ENCODE data around the gene ZNF333. TPM values are rescaled to one million over a fixed set of nuclear protein-coding genes. Genes with fewer than 3 reads are reported as not detected.

Gene ZNF333
- total and polyA plus RNA-seq, 2 of the 4 experiments (the other 2 are of a cell fraction), result 9.8 to 15.1 TPM

DNA sequence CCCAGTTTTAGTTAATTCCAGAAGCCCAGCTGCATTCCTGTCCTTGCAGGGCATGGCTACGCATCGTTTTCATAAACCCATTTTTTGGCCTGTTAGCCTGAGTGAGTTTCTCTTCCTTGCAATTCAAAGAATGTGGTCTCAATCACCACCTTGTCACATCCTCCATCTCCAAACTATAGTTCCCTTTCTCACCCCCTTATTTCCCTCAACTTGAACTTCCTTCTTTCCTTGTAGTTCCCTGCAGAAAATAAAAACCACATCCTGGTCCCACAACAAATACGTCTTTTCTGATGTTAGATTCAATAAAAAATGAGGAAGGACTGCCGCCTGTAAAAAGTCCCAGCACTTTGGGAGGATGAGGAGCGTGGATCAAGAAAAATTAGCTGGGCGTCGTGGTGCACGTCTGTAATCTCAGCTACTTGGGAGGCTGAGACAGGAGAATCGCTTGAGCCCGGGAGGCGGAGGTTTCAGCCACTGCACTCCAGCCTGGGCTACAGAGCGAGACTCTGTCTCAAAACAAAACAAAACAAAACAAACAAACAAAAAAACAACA is 28.4 kb upstream of the ZNF333 start:
- intact Hi-C loops (cut with micrococcal nuclease), result no loop called here
- no peak overlapping the region for H2BK20ac ChIP-seq (ENCODE audit: low read depth, low read length)
- no peaks in the 10 kb centered on the region for H3K4me1 ChIP-seq (ENCODE audit: control insufficient read depth, insufficient read depth, low read length)
- no peaks in the 10 kb centered on the region for H3K27me3 ChIP-seq (ENCODE audit: control insufficient read depth, insufficient read depth, low read length)
- H4K20me1 ChIP-seq (ENCODE audit: insufficient read depth, low read length), result no peaks in the 10 kb centered on the region
- H3K9me3 ChIP-seq (ENCODE audit: control insufficient read depth, insufficient read depth, low read length), result no peaks in the 10 kb centered on the region
- no peak overlapping the region for H3K4me2 ChIP-seq (ENCODE audit: low read depth, low read length)
- H3K23ac ChIP-seq (ENCODE audit: low read depth, low read length), result no peak overlapping the region
- TF ChIP-seq MXI1 (IDR thresholded peaks at IDR 0.05; ENCODE audit: borderline replicate concordance, low read depth, low read length) (no peak), MAZ (IDR thresholded peaks at IDR 0.05; ENCODE audit: borderline replicate concordance, low read depth, low read length) (no peak), POLR2A (IDR thresholded peaks at IDR 0.05; ENCODE audit: low read depth, low read length) (no peak), CEBPB (IDR thresholded peaks at IDR 0.05; ENCODE audit: low read depth, low read length) (no peak)
- TF ChIP-seq, protein P1, sequence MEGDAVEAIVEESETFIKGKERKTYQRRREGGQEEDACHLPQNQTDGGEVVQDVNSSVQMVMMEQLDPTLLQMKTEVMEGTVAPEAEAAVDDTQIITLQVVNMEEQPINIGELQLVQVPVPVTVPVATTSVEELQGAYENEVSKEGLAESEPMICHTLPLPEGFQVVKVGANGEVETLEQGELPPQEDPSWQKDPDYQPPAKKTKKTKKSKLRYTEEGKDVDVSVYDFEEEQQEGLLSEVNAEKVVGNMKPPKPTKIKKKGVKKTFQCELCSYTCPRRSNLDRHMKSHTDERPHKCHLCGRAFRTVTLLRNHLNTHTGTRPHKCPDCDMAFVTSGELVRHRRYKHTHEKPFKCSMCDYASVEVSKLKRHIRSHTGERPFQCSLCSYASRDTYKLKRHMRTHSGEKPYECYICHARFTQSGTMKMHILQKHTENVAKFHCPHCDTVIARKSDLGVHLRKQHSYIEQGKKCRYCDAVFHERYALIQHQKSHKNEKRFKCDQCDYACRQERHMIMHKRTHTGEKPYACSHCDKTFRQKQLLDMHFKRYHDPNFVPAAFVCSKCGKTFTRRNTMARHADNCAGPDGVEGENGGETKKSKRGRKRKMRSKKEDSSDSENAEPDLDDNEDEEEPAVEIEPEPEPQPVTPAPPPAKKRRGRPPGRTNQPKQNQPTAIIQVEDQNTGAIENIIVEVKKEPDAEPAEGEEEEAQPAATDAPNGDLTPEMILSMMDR (conservative IDR thresholded peaks at IDR 0.05; ENCODE audit: low read depth, low read length), result no peak
- BruUV-seq (replicated peaks), result no TSS peak
- H2BK5ac ChIP-seq (ENCODE audit: low read depth, low read length, poor library complexity, severe bottlenecking), result no peak overlapping the region
- H3K79me1 ChIP-seq (ENCODE audit: low read depth in 1 of 2, low read length in 2 of 2), result no peaks in the 10 kb centered on the region
- H3K56ac ChIP-seq (ENCODE audit: extremely low read depth, insufficient read depth, low read length), result no peak overlapping the region
- ChIA-PET POLR2A (ENCODE audit: unreplicated experiment) (no interaction called here), CTCF (no interaction called here)
- no peak overlapping the region for H2BK15ac ChIP-seq (ENCODE audit: low read depth, low read length)
- no peak overlapping the region for H4K8ac ChIP-seq (ENCODE audit: low read depth in 2 of 2, low read length in 2 of 2)
- dilution Hi-C loops (cut with HindIII; ENCODE audit: low sequenced_read_pairs, unreplicated experiment), result no loop called here
- no peak overlapping the region for H3K9ac ChIP-seq (ENCODE audit: low read depth, low read length)
- no peak overlapping the region for H3K27ac ChIP-seq (ENCODE audit: insufficient read depth, low read length)
- no CpG with 5 or more reads among the region's 12 CpGs for WGBS, 2 experiments (ENCODE audit: extremely low coverage in 2 of 2, insufficient read length in 1 of 2)
- H3K18ac ChIP-seq (ENCODE audit: low read depth, low read length), result no peak overlapping the region
- no peak overlapping the region for H4K5ac ChIP-seq (ENCODE audit: low read depth, low read length)
- DNase-seq (no peak), ATAC-seq (ENCODE audit: low read depth) (no peak)
- H3K9me1 ChIP-seq (ENCODE audit: insufficient read depth, low read length), result no peaks in the 10 kb centered on the region
- no peak overlapping the region for H3K4me3 ChIP-seq (ENCODE audit: insufficient read depth, low read depth, low read length)
- in situ Hi-C loops (cut with MboI; ENCODE audit: low sequenced_read_pairs), result no loop called here
- H3K14ac ChIP-seq (replicated peaks; ENCODE audit: low read depth, low read length), result no peak overlapping the region
- H2AK9ac ChIP-seq (replicated peaks; ENCODE audit: low read depth, low read length, poor library complexity), result no peak overlapping the region
- no peak overlapping the region for H2BK120ac ChIP-seq (ENCODE audit: low read depth, low read length)
- no peak overlapping the region for H2AFZ ChIP-seq (replicated peaks; ENCODE audit: low read length, poor library complexity)
- H3K36me3 ChIP-seq (ENCODE audit: control insufficient read depth, insufficient read depth, low read length), result no peaks in the 10 kb centered on the region
- H4K91ac ChIP-seq (ENCODE audit: insufficient read depth, low read depth, low read length), result no peak overlapping the region
- no peak overlapping the region for H2AK5ac ChIP-seq (ENCODE audit: low read depth, low read length)
- H3K4ac ChIP-seq (ENCODE audit: low read depth, low read length), result no peak overlapping the region

Data from IMR-90 (cell line).